Right lobe of liver (tissue), 6 donors: ENCODE data around the gene DIAPH3. TPM values are rescaled to one million over a fixed set of nuclear protein-coding genes. Genes with fewer than 3 reads are reported as not detected.

Experiments used
- ATAC-seq, 4 donors: fragments of 200-7000 bp; cut with Tn5 transposase; one replicate each; pipeline ENCODE4 v1.9.1; 2020; ENCODE audit warnings: mild to moderate bottlenecking in 4 of 4, moderate library complexity in 4 of 4
- DNase-seq, 3 donors: peaks; one replicate each; pipeline ENCODE4 v3.0.0-alpha.2; 2020
- H3K27ac ChIP-seq, 3 donors: fragments of 200-600 bp; one replicate each; pipeline ENCODE4 v1.8.0; 2022
- H3K27me3 ChIP-seq, 2 donors: fragments of 200-600 bp; one replicate each; pipeline ENCODE4 v1.8.0; 2022
- H3K36me3 ChIP-seq, 4 donors: fragments of 200-600 bp; sonication (generic) in 1 of 4; one replicate each; pipeline versions ENCODE4 v1.5.1 to v1.8.0; 2017 to 2022; ENCODE audit warnings: control low read depth in 1 of 4
- H3K4me1 ChIP-seq, 4 donors: fragments of 200-600 bp; sonication (generic) in 1 of 4; one replicate each; pipeline versions ENCODE4 v1.5.1 to v1.8.0; 2017 to 2022; ENCODE audit warnings: control low read depth in 1 of 4
- H3K4me3 ChIP-seq, 3 donors: fragments of 200-600 bp; one replicate each; pipeline ENCODE4 v1.8.0; 2022
- H3K9me3 ChIP-seq, 4 donors: fragments of 200-600 bp; sonication (generic) in 1 of 4; one replicate each; pipeline versions ENCODE4 v1.5.1 to v1.8.0; 2017 to 2022; ENCODE audit warnings: control low read depth in 1 of 4
- CTCF ChIP-seq, 4 donors: fragments of 200-600 bp in 3 of 4; fragments of 450-650 bp in 1 of 4; IDR thresholded peaks; one replicate each; pipeline versions ENCODE4 v1.5.1 to v1.8.0; 2016 to 2022; ENCODE audit warnings: antibody characterized with exemption in 4 of 4, mild to moderate bottlenecking in 2 of 4
- POLR2A ChIP-seq: fragments of 450-650 bp; IDR thresholded peaks from one replicate; pipeline ENCODE4 v1.6.1; 2017; ENCODE audit warnings: antibody characterized with exemption, mild to moderate bottlenecking
- WGBS: methylation state at CpG from one replicate; pipeline ENCODE4 v1.1.6; 2018; ENCODE audit warnings: low coverage, low lambda C conversion rate; ENCODE audit not compliant: insufficient coverage; ENCODE audit errors: missing lambda C conversion rate; 5-methylcytosine and 5-hydroxymethylcytosine counted together
- intact Hi-C, 2 donors: fragments of 100-400 bp; cut with DNase I; formaldehyde crosslinking; loops; one replicate each; pipeline versions ENCODE4 v1.11.2 to v1.14.1; 2022
- total RNA-seq, 6 experiments: library from RNA; depleted of rRNA in 2 of 6; stranded (reverse); fragments of >200 nt in 2 of 6; fragmentation: NEBNext Ultra II Directional in 3 of 6; extraction: Animal tissue kit (Norgen Biotek cat#: 25700) in 3 of 6; gene quantifications; one replicate each; pipeline versions ENCODE4 v1.1.0 to v1.2.4, GENCODE V29; 2016 to 2023
- donor health status: DM: no; HTN: yes; CAD: no.
- donor health status: DM: no; HTN: no; CAD: no.
- donor health status: DM: no; HTN: no; CAD: no.
- donor health status: DM: no; HTN: yes; CAD: no.
- donor health status: DM: no; HTN: yes; CAD: no.

Gene DIAPH3
- total RNA-seq, 6 experiments from 2014 or later = 0.10 to 1.6 (median 0.93) TPM; not detected in 1

- intact Hi-C loops = no loop called here
- TF ChIP-seq CTCF (IDR thresholded peaks at IDR 0.05) = no peak
- no peak for TF ChIP-seq POLR2A
- Histone ChIP-seq H3K27me3 (no peaks in the 10 kb centered on the region), H3K4me3 (no peak overlapping the region), H3K9me3 (no peaks in the 10 kb centered on the region), H3K4me1 (no peaks in the 10 kb centered on the region), H3K36me3 (no peaks in the 10 kb centered on the region), H3K27ac (no peak overlapping the region)
- DNase-seq (no peak), ATAC-seq (no peak)
- 94% methylated on average over 6 of the region's 6 CpGs for WGBS
Observed at GRCh38 chr13:60120617-60121336, 43.0 kb downstream of the DIAPH3 start.

GRCh38 chr13:60118696-60119400, 44.9 kb downstream of the DIAPH3 start:
- no peak overlapping the region for H3K27ac ChIP-seq
- 92% methylated on average over 5 of the region's 5 CpGs for WGBS
- intact Hi-C loops = no loop called here
- TF ChIP-seq POLR2A = no peak
- H3K4me1 ChIP-seq = no peaks in the 10 kb centered on the region
- H3K36me3 ChIP-seq = no peaks in the 10 kb centered on the region
- H3K4me3 ChIP-seq = no peak overlapping the region
- ATAC-seq (no peak), DNase-seq (no peak)
- H3K27me3 ChIP-seq = no peaks in the 10 kb centered on the region
- peaks cover 0 to 3% (median 0%) of the 10 kb centered on the region in 4 donors for H3K9me3 ChIP-seq

GRCh38 chr13:60114499-60115028, 49.2 kb downstream of the DIAPH3 start:
- 100% methylated on average over 1 of the region's 1 CpG for WGBS
- no peaks in the 10 kb centered on the region for H3K36me3 ChIP-seq
- intact Hi-C loops = no loop called here
- ATAC-seq (no peak), DNase-seq (no peak)
- H3K4me1 ChIP-seq = no peaks in the 10 kb centered on the region
- H3K4me3 ChIP-seq = no peak overlapping the region
- no peak overlapping the region for H3K27ac ChIP-seq
- no peaks in the 10 kb centered on the region for H3K27me3 ChIP-seq
- H3K9me3 ChIP-seq = peaks cover 0 to 3% (median 0%) of the 10 kb centered on the region in 4 donors
- TF ChIP-seq POLR2A (no peak), CTCF (IDR thresholded peaks at IDR 0.05) (no peak)

GRCh38 chr13:60112771-60113170, 51.0 kb downstream of the DIAPH3 start:
- ATAC-seq = no peak
- TF ChIP-seq POLR2A = no peak
- no peak for TF ChIP-seq CTCF (IDR thresholded peaks at IDR 0.05)
- DNase-seq = no peak
- WGBS = 92% methylated on average over 1 of the region's 1 CpG
- Histone ChIP-seq H3K36me3 (no peaks in the 10 kb centered on the region), H3K4me1 (no peaks in the 10 kb centered on the region), H3K4me3 (no peak overlapping the region), H3K9me3 (peaks cover 0 to 3% (median 0%) of the 10 kb centered on the region in 4 donors), H3K27ac (no peak overlapping the region), H3K27me3 (no peaks in the 10 kb centered on the region)
- intact Hi-C loops = no loop called here

- ATAC-seq (no peak), DNase-seq (no peak)
- TF ChIP-seq CTCF (IDR thresholded peaks at IDR 0.05) = no peak
- no peak for TF ChIP-seq POLR2A
- Histone ChIP-seq H3K4me3 (no peak overlapping the region), H3K27ac (no peak overlapping the region), H3K9me3 (peaks cover 0 to 3% (median 0%) of the 10 kb centered on the region in 4 donors), H3K27me3 (no peaks in the 10 kb centered on the region), H3K4me1 (no peaks in the 10 kb centered on the region), H3K36me3 (no peaks in the 10 kb centered on the region)
- WGBS = 88% methylated on average over 3 of the region's 3 CpGs
- intact Hi-C loops = no loop called here
Observed at GRCh38 chr13:60111691-60112090, 52.0 kb downstream of the DIAPH3 start.
